Stimulated activated CD8-positive, alpha-beta memory T cell treated with anti-CD3 and anti-CD28 coated beads, Interleukin-15, amount 100 ng/mL, for 48 hours (primary cell): ENCODE measurements around the gene ZSCAN21.

ENCODE experiments used
- DNase-seq, 2 donors: peaks; one replicate each; pipeline ENCODE4 v3.0.0-alpha.2; 2020; ENCODE audit warnings: low read depth in 2 of 2

ZSCAN21 gene

GRCh38 chr7:100075418-100075817 is 25.8 kb downstream of the ZSCAN21 start:
- DNase-seq: no peak

GRCh38 chr7:100077205-100077604 is 27.6 kb downstream of the ZSCAN21 start:
- DNase-seq: no peak

DNA sequence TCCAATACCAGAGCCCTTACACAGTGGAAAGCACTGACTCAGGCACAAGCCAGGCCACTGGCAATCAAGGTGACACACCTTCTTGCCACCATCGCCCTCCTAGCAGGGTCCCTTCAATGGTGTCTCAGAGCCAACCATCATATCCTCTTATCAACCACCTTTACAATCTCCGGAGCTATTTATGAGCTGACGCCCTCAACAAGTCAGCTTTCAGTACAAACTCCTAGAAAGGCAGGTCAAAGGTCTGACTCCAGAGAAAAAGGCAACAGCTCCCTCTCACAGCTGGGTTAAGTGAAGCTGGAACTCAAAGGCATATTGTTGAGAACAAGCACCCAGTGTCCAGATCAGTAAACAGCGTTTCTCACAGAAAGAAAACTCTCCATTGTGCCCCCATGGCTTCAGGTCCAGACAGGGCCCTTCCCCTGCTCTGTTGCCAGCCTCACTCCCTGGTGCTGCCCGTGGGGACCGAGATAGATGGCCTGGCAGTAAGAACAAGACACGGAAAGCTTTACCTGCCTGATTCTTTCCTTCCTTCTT is 29.5 kb downstream of the ZSCAN21 start:
- DNase-seq: no peak

GRCh38 chr7:100080907-100081534 is 31.4 kb downstream of the ZSCAN21 start:
- no peak for DNase-seq

GRCh38 chr7:100081535-100082102 is 32.0 kb downstream of the ZSCAN21 start, which contains the start of gene ZNF3:
TSS of gene ZNF3 (minus strand) at chr7:100081723. CDS start at chr7:100077357, 4,366 bp downstream.
- peak; percentile 96 to 98 for DNase-seq

GRCh38 chr7:100082978-100083377 is 33.4 kb downstream of the ZSCAN21 start:
- DNase-seq: no peak

DNA sequence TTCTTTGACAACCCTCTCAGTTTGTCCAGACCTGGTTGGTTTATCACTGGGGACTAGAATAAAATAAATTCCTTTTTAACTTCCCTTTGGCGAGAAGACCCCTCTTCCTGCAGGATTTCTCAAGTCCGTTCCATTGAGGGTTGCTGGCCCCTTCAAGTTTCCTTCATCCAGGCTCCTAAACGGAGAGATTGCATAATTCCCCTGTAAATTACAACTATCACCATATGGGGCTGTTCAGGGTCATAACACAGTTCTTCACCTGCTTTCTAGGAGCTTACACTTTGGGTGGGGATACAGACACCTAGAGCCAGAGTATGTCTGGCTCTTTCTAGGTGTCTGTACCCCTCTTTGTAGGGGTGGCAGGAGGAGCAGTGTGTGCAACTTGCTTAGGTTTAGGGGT is 35.9 kb downstream of the ZSCAN21 start:
- no peak for DNase-seq

- DNase-seq: no peak
Observed at GRCh38 chr7:100087055-100087750, 37.6 kb downstream of the ZSCAN21 start.

- no peak for DNase-seq
Observed at GRCh38 chr7:100088095-100088620, 38.6 kb downstream of the ZSCAN21 start.

GRCh38 chr7:100088621-100089457 is 39.3 kb downstream of the ZSCAN21 start, which contains the start of gene COPS6:
TSS of gene COPS6 (plus strand) at chr7:100088969. CDS start at chr7:100088991, 22 bp downstream.
- DNase-seq: peak; percentile 77 to 78

- DNase-seq: no peak
Observed at GRCh38 chr7:100089458-100090196, 40.1 kb downstream of the ZSCAN21 start.

DNA sequence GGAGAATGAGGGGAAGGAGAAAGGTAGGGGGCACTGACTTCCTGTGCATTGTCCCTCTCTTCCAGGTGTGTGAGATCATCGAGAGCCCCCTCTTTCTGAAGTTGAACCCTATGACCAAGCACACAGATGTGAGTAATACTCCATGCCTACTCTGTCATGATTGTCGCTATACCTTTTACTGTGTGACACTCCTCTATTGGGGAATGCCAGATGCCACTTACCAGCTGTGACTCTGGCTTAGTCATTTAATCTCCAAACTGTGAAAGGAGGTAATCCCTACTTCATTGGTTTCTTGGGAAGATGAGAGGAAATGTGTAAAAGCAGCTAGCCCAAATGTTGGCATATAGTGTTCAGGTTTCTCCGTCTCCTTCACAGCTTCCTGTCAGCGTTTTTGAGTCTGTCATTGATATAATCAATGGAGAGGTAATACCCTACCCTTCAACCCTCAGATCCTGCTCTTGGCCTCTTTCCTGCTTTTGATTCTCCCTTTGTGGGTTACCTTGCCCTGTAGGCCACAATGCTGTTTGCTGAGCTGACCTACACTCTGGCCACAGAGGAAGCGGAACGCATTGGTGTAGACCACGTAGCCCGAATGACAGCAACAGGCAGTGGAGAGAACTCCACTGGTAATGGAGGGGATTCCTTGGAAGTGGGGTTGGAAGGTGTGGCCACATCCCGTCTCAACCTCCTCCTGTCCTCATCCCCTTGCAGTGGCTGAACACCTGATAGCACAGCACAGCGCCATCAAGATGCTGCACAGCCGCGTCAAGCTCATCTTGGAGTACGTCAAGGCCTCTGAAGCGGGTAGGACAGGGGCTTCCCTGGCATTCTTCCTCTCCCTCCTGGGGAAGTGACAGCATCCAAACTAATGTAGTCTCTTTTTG is 41.2 kb downstream of the ZSCAN21 start:
- no peak for DNase-seq

GRCh38 chr7:100091411-100092181 is 42.0 kb downstream of the ZSCAN21 start:
- no peak for DNase-seq

DNA sequence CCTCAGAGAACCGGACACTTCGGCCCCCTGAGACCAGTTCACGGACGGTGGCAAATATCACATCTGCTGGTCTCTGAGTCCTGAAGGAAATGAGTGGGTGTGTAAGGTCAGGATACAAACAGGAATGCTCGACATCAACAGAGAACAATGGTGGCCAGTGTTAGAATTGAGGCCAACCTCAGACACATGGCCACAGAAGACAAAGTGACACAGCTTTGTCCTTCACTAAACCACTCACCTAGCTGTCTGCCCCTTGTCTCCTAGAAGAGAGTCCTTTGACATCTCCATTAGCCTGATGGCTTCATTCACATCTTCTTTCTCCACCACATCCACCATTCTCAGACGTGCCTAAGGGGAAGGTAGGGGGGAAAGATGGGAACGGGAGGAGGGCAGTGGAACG is 43.5 kb downstream of the ZSCAN21 start:
- no peak for DNase-seq

DNA sequence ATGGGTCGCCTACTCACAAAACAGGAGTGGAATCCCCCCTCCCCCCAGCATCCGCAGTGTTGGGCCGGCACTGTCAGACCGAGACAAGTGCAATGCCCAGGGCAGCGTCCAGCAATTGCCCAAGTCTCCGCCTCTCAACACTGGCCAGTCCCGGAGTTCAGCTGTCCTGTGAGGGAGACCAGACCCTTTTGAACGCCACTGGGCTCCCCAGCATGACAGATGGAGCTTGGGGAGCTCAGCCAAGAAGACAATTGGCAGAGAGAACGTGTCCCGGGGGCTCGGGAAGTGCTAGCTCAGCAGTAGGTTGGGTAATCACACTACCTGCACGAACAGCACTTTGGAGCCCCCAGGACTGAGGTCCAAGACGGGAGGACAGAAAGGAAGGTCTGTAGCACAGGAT is 43.9 kb downstream of the ZSCAN21 start:
- no peak for DNase-seq

GRCh38 chr7:100093925-100094486 is 44.4 kb downstream of the ZSCAN21 start:
- no peak for DNase-seq

- DNase-seq: no peak
Observed at GRCh38 chr7:100095289-100095688, 45.7 kb downstream of the ZSCAN21 start.

DNA sequence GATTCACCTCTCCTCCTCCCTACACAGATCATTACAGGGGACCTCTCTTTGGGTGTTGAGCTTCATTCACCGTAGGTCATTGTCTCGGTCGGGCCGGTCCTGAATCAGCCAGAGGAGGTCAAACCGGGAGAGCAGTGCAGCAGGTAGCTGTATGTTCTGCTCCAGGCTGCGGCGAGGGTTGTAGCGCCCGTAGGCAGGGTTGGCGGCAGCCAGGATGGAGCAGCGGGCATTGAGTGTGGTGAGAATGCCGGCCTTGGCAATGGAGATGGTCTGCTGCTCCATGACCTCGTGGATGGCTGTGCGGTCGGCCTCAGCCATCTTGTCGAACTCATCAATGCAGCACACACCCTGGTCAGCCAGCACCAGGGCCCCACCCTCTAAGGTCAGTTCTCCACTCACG is 46.1 kb downstream of the ZSCAN21 start:
- DNase-seq: no peak

- DNase-seq: no peak
Observed at GRCh38 chr7:100098913-100099312, 49.3 kb downstream of the ZSCAN21 start.
